Suprapubic skin (tissue), 4 donors: ENCODE data around the gene IQGAP2.

Experiments
- EP300 ChIP-seq: sonication (generic); formaldehyde crosslinking; IDR thresholded peaks from one replicate; pipeline ENCODE4 v1.6.1; 2017; ENCODE audit warnings: antibody characterized with exemption
- POLR2A ChIP-seq, 2 donors: fragments of 450-650 bp; IDR thresholded peaks; one replicate each; pipeline ENCODE4 v1.6.1; 2017; ENCODE audit warnings: antibody characterized with exemption in 2 of 2, mild to moderate bottlenecking in 2 of 2, moderate library complexity in 2 of 2
- POLR2AphosphoS5 ChIP-seq, 3 donors: sonication (generic); formaldehyde crosslinking; IDR thresholded peaks; one replicate each; pipeline ENCODE4 v1.6.1; 2017; ENCODE audit warnings: antibody characterized with exemption in 3 of 3
- TF ChIP-seq, protein P1 (sequence below), 2 donors: fragments of 200-600 bp in 1 of 2; fragments of 450-650 bp in 1 of 2; sonication (generic) in 1 of 2; IDR thresholded peaks; one replicate each; pipeline ENCODE4 v1.5.1; 2016 to 2019; ENCODE audit warnings: antibody characterized with exemption in 2 of 2, mild to moderate bottlenecking in 1 of 2, moderate library complexity in 1 of 2

DNA sequence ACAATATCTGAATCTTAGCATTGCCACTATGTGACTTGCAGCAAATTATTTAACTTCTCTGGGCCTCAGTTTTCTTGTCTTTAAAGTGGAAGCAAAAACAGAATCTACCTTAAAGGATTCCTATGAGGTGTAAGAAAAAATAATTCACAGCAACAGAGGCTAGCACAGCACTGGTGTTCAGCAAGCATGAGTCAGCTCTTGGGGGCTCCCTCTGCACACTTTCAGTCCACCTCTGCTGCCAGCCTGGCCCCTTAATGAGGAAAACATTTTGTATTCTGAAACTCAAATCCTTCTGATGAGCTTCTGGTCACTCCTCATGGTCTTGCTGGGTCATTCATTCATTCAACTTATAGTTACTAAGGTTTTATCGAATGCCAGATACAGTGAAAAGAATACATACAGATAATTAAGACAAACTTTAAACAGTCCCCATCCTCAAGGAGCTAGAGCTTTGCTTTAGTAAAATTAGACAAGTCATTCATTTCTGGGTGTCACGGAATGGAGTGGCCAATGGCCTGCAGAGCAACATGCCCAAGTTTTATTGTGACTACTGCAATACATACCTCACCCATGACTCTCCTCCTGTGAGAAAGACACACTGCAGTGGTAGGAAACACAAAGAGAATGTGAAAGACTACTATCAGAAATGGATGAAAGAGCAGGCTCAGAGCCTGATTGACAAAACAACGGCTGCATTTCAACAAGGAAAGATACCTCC, 26.8 kb upstream of the IQGAP2 start:
- TF ChIP-seq, protein P1, sequence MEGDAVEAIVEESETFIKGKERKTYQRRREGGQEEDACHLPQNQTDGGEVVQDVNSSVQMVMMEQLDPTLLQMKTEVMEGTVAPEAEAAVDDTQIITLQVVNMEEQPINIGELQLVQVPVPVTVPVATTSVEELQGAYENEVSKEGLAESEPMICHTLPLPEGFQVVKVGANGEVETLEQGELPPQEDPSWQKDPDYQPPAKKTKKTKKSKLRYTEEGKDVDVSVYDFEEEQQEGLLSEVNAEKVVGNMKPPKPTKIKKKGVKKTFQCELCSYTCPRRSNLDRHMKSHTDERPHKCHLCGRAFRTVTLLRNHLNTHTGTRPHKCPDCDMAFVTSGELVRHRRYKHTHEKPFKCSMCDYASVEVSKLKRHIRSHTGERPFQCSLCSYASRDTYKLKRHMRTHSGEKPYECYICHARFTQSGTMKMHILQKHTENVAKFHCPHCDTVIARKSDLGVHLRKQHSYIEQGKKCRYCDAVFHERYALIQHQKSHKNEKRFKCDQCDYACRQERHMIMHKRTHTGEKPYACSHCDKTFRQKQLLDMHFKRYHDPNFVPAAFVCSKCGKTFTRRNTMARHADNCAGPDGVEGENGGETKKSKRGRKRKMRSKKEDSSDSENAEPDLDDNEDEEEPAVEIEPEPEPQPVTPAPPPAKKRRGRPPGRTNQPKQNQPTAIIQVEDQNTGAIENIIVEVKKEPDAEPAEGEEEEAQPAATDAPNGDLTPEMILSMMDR (IDR thresholded peaks at IDR 0.05), result no peak
- TF ChIP-seq POLR2AphosphoS5 (IDR thresholded peaks at IDR 0.05) (no peak), POLR2A (IDR thresholded peaks at IDR 0.05) (no peak), EP300 (no peak)
